GM13977 (cell line): ENCODE measurements around the gene UBE3C.

Experiments used
- DNase-seq: peaks from one replicate; pipeline ENCODE4 v3.0.0; 2012; ENCODE audit warnings: low spot score
- in situ Hi-C: fragments of 300-500 bp; cut with MboI; formaldehyde crosslinking; loops from one replicate; pipeline ENCODE4 v1.12.0; 2022; ENCODE audit warnings: low sequenced_read_pairs, low pct_unique_long_range_greater_than_20kb, mixed read lengths, inconsistent platforms; ENCODE audit not compliant: unreplicated experiment
- TF ChIP-seq, protein P1 (sequence below): IDR thresholded peaks from 2 replicates; pipeline ENCODE4 v1.5.1; 2012; ENCODE audit warnings: mild to moderate bottlenecking, control low read depth; ENCODE audit not compliant: insufficient read depth; ENCODE audit errors: extremely low read depth, missing control alignments

UBE3C gene

DNA sequence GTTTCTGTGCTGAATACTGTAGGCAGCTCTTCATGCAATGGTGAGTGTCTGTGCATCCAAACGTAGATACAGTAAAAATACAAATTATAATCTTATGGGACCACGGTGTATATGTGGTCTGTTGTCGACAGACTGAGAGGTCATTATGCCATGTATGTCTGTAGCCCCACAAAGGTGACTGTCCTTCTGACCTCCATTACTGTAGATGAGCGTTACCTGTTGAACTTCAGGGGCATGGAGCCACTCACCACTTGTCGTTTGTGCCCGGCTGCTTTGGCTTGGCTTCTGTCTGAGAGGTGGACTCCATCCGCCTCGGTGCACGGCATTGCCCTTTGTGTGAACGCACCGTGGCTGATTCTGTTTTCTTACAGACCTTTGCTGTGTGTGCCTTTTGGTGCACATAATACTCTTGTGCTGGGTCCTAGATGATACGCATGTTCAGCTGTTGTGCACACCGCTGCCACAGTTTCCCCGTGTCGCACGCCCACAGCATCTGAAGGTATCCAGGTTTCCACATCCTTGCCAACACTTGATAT is 2.9 kb downstream of the UBE3C start:
- no peak for DNase-seq
- TF ChIP-seq, protein P1, sequence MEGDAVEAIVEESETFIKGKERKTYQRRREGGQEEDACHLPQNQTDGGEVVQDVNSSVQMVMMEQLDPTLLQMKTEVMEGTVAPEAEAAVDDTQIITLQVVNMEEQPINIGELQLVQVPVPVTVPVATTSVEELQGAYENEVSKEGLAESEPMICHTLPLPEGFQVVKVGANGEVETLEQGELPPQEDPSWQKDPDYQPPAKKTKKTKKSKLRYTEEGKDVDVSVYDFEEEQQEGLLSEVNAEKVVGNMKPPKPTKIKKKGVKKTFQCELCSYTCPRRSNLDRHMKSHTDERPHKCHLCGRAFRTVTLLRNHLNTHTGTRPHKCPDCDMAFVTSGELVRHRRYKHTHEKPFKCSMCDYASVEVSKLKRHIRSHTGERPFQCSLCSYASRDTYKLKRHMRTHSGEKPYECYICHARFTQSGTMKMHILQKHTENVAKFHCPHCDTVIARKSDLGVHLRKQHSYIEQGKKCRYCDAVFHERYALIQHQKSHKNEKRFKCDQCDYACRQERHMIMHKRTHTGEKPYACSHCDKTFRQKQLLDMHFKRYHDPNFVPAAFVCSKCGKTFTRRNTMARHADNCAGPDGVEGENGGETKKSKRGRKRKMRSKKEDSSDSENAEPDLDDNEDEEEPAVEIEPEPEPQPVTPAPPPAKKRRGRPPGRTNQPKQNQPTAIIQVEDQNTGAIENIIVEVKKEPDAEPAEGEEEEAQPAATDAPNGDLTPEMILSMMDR = no peak
- in situ Hi-C loops = no loop called here

DNA sequence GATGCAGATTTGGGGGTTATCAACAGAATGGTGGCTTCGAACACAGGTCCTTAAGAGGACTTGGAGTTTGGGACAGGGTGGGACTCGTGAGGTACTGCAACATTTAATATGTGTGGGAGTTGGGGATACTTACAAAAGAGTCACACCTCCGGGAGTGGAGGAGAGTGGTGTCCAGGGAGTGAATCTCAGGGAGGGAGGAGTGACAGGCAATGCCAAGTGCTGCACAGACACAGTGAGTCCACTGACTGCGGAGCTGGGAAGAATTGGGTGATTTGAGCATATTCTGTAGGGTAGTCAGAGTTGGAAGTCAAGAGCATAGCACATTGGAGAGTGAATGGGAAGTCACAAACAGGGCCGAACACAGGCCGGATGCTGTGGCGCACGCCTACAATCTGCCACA is 5.1 kb downstream of the UBE3C start:
- DNase-seq = no peak
- TF ChIP-seq, protein P1 = no peak
- in situ Hi-C loops = no loop called here

DNA sequence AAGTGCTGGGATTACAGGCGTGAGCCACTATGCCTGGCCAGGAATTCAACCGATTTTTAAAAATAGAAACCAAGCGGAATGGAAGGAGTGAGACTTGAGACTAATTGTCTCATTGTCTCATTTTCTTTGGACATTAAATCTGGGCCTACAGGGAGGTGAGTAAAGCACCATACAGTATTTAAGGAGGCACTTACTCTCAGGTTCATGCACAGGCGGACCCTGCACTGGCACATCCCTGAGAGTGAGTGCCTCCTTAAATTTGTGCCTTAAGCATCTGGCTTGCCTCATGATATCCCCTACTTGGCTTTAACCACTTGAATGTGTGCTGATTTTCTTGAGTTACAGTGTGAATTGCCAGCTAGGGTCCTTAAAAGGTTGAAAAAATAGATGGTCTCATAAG is 10.6 kb downstream of the UBE3C start:
- no peak for DNase-seq
- in situ Hi-C loops = no loop called here

DNA sequence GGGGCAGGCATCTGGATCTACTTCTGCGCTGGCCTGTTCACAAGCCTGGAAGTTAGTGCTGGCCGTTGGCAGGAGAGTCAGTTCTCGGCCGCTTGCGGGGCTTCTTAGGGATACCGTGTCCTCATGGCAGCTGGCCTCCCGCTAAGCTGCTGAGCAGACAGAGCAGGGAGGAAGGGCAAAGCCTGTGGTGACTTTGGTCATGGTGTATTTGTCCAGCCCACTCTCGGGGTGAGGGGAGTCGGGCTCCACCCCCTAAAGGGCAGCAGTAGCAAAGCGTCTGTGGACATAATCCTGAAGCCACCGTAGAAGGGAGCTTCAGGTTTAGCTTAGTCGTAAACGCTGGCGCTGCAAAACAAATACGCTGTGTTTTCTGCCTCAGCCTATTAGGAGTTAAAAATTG is 12.2 kb downstream of the UBE3C start:
- in situ Hi-C loops = no loop called here
- DNase-seq = no peak
- TF ChIP-seq, protein P1 = no peak

More for the DNA sequence above, 10.6 kb downstream of the UBE3C start:
- TF ChIP-seq, protein P1 = no peak

DNA sequence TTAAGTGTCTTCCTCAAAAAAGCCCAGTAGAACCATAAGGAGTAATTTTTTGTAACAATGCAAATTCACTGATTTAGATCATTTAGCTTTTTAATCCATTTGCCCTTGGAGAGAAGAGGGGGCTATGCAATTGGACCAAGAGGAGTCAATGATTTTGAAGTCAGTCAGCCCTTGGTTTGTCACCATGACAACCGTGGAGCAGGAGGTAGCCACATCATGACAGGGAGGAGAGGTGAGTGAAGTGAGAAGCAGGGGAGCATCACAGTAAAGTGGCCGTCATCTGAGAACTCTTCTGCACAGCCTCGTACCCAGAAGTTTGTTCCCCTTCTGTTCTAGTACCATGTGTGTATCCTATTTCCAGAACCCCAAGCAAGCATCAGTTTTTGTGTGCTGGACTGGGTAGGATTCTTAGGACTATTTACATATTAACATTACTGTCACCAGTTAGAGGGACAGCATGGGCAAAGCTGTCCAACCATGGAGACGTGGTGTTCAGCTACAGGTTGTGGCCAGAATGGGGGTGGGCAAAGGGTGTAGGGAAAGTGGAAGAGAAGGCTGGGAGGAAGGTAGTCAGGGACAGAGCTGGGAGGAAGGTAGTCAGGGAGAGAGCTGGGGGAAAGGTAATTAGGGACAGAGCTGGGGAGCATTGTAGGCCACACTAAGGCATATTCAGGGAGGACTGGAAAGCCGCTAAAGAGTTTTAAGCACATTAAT is 13.1 kb downstream of the UBE3C start:
- in situ Hi-C loops = no loop called here

DNA sequence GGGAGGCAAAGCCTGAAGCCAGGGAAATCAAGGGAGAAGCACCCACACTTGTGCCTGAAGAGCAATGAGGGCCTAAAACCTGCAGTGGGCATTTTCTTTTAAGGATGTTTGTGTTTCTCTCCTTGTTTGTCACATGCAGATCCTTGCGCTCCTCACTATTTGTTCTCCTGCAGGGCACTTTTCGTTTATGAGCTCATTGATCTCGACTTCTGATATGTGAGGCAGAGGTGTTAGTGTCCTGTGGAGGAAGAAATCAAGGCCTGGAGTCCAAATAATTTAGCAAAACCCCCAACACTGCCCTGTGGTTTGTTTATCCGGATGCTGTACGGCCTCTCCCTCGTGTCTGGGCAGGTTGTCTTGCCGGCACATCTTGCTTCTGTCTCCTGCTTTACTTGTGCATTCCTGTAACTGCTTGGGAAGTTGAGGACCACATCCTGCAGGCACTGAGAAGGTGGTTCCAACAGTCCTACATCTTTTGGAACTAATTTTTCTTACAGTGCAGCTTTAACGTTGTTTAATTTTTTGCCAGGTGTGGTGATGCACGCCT is 13.7 kb downstream of the UBE3C start:
- TF ChIP-seq, protein P1 = no peak
- in situ Hi-C loops = no loop called here
- DNase-seq = no peak

More for the DNA sequence above, 13.1 kb downstream of the UBE3C start:
- TF ChIP-seq, protein P1 = no peak
- no peak for DNase-seq
